OCI-LY3 (cell line): ENCODE data around the gene ZNF563.

Experiments used
- H2AFZ ChIP-seq: fragments of 200-600, 300-600 bp; shearing (Covaris generic); 2 replicates; pipeline ENCODE4 v1.6.0; 2014; ENCODE audit warnings: antibody characterized with exemption, low read depth, low read length
- H3K27ac ChIP-seq: fragments of 200-600, 300-600 bp; sonication (generic); 2 replicates; pipeline ENCODE4 v1.5.1; 2014; ENCODE audit warnings: mild to moderate bottlenecking, low read length, moderate library complexity, mixed read lengths
- H3K27me3 ChIP-seq: fragments of 200-600, 300-600 bp; sonication (generic); 2 replicates; pipeline ENCODE4 v1.6.1; 2014; ENCODE audit warnings: low read depth, low read length, mixed read lengths
- H3K36me3 ChIP-seq: fragments of 200-600, 300-600 bp; sonication (generic); replicated peaks from 2 replicates; pipeline ENCODE3; 2014; ENCODE audit warnings: low read depth, low read length, mixed read lengths
- H3K4me1 ChIP-seq: fragments of 300-600, 200-600 bp; sonication (generic); 2 replicates; pipeline ENCODE4 v1.6.1; 2014; ENCODE audit warnings: low read length, mixed read lengths
- H3K4me2 ChIP-seq: fragments of 200-600, 300-600 bp; sonication (generic); 2 replicates; pipeline ENCODE4 v1.6.1; 2014; ENCODE audit warnings: low read length, mixed read lengths
- H3K4me3 ChIP-seq: fragments of 300-600, 200-600 bp; sonication (generic); 2 replicates; pipeline ENCODE4 v1.5.1; 2014; ENCODE audit warnings: antibody characterized with exemption, mild to moderate bottlenecking, low read length, moderate library complexity
- H3K79me2 ChIP-seq: fragments of 300-600, 200-600 bp; shearing (Covaris generic); 2 replicates; pipeline ENCODE4 v1.6.1; 2014; ENCODE audit warnings: mild to moderate bottlenecking, low read length, mixed read lengths
- H3K9ac ChIP-seq: fragments of 300-600, 200-600 bp; shearing (Covaris generic); 2 replicates; pipeline ENCODE4 v1.6.0; 2014; ENCODE audit warnings: mild to moderate bottlenecking, low read length, moderate library complexity
- H3K9me3 ChIP-seq: fragments of 200-600, 300-600 bp; shearing (Covaris generic); 2 replicates; pipeline ENCODE4 v1.6.1; 2014; ENCODE audit warnings: low read length, mixed read lengths; ENCODE audit not compliant: insufficient read depth
- H4K20me1 ChIP-seq: fragments of 200-600, 300-600 bp; sonication (generic); 2 replicates; pipeline ENCODE4 v1.6.1; 2016; ENCODE audit warnings: low read length, mixed read lengths; ENCODE audit not compliant: insufficient read depth
- CTCF ChIP-seq: fragments of 200-600, 300-600 bp; sonication (generic); IDR thresholded peaks from 2 replicates; pipeline ENCODE4 v1.5.1; 2014; ENCODE audit warnings: antibody characterized with exemption, low read length, low read depth
- EZH2phosphoT487 ChIP-seq: fragments of 200-600 bp; shearing (Covaris generic); IDR thresholded peaks from 2 replicates; pipeline ENCODE4 v1.6.1; 2018; ENCODE audit warnings: antibody characterized with exemption, mixed run types, low read depth

ZNF563 gene

GRCh38 chr19:12331211-12331941, 2.1 kb downstream of the ZNF563 start:
- Histone ChIP-seq H3K4me3 (peak overlapping the region; percentile 81), H3K79me2 (peaks cover 7% of the 10 kb centered on the region; the same call in 1 of the 2 replicates), H3K4me2 (peak overlapping the region; percentile 91)

GRCh38 chr19:12330340-12330739, 3.1 kb downstream of the ZNF563 start:
- H3K27ac ChIP-seq = no peak overlapping the region
- no peak overlapping the region for H2AFZ ChIP-seq
- H4K20me1 ChIP-seq = no peaks in the 10 kb centered on the region
- no peaks in the 10 kb centered on the region for H3K9me3 ChIP-seq
- H3K4me2 ChIP-seq = no peak overlapping the region
- TF ChIP-seq CTCF = no peak
- no peak for TF ChIP-seq EZH2phosphoT487
- peaks cover 3% of the 10 kb centered on the region for H3K36me3 ChIP-seq
- H3K79me2 ChIP-seq = peaks cover 7% of the 10 kb centered on the region; the same call in 1 of the 2 replicates
- H3K9ac ChIP-seq = no peak overlapping the region
- H3K4me1 ChIP-seq = peaks cover 22% of the 10 kb centered on the region
- no peaks in the 10 kb centered on the region for H3K27me3 ChIP-seq
- H3K4me3 ChIP-seq = no peak overlapping the region

More at GRCh38 chr19:12331211-12331941, 2.1 kb downstream of the ZNF563 start:
- TF ChIP-seq CTCF = no peak
- no peak for TF ChIP-seq EZH2phosphoT487
- Histone ChIP-seq H3K9me3 (no peaks in the 10 kb centered on the region), H3K36me3 (peaks cover 3% of the 10 kb centered on the region), H2AFZ (no peak overlapping the region), H4K20me1 (no peaks in the 10 kb centered on the region), H3K27ac (no peak overlapping the region), H3K9ac (peak overlapping the region; percentile 17; the same call in 1 of the 2 replicates), H3K4me1 (peaks cover 22% of the 10 kb centered on the region), H3K27me3 (no peaks in the 10 kb centered on the region)

GRCh38 chr19:12325690-12326089, 7.7 kb downstream of the ZNF563 start:
- no peak overlapping the region for H3K27ac ChIP-seq
- H3K9me3 ChIP-seq = 0 out of 2 replicates have a peak, but pooled peaks cover 4% of the 10 kb centered on the region
- no peaks in the 10 kb centered on the region for H4K20me1 ChIP-seq
- TF ChIP-seq EZH2phosphoT487 (no peak), CTCF (no peak)
- no peak overlapping the region for H3K4me2 ChIP-seq
- H3K27me3 ChIP-seq = no peaks in the 10 kb centered on the region
- no peak overlapping the region for H3K4me3 ChIP-seq
- H3K79me2 ChIP-seq = 0 out of 2 replicates have a peak, but pooled peaks cover 4% of the 10 kb centered on the region
- no peak overlapping the region for H2AFZ ChIP-seq
- peaks cover under 1% of the 10 kb centered on the region for H3K4me1 ChIP-seq
- H3K36me3 ChIP-seq = peaks cover 27% of the 10 kb centered on the region
- H3K9ac ChIP-seq = no peak overlapping the region

- H3K9ac ChIP-seq = no peak overlapping the region
- TF ChIP-seq EZH2phosphoT487 = no peak
- TF ChIP-seq CTCF = no peak
- H3K27me3 ChIP-seq = no peaks in the 10 kb centered on the region
- no peak overlapping the region for H3K27ac ChIP-seq
- no peaks in the 10 kb centered on the region for H4K20me1 ChIP-seq
- H3K9me3 ChIP-seq = 0 out of 2 replicates have a peak, but pooled peaks cover 13% of the 10 kb centered on the region
- no peaks in the 10 kb centered on the region for H3K79me2 ChIP-seq
- H3K4me1 ChIP-seq = no peaks in the 10 kb centered on the region
- H2AFZ ChIP-seq = no peak overlapping the region
- peaks cover 58% of the 10 kb centered on the region for H3K36me3 ChIP-seq
- no peak overlapping the region for H3K4me2 ChIP-seq
- H3K4me3 ChIP-seq = no peak overlapping the region
These were observed 14.5 kb downstream of the ZNF563 start for GRCh38 chr19:12318782-12319413.
